Testis (tissue), 3 donors: ENCODE measurements around the gene FHAD1. TPM values are rescaled to one million over a fixed set of nuclear protein-coding genes. Genes with fewer than 3 reads are reported as not detected.

ENCODE experiments used
- DNase-seq: peaks from one replicate; pipeline ENCODE4 v3.0.0-alpha.2; 2019
- H3K27ac ChIP-seq, 2 donors: fragments of 200-600 bp; sonication (generic); one replicate each; pipeline ENCODE4 v1.5.1; 2019
- H3K27me3 ChIP-seq: fragments of 200-600 bp; sonication (generic); one replicate; pipeline ENCODE4 v1.5.1; 2019
- H3K36me3 ChIP-seq: fragments of 200-600 bp; sonication (generic); one replicate; pipeline ENCODE4 v1.5.1; 2017; ENCODE audit warnings: low read depth; ENCODE audit errors: missing control alignments
- H3K4me1 ChIP-seq: fragments of 200-600 bp; sonication (generic); one replicate; pipeline ENCODE4 v1.5.1; 2019
- H3K4me3 ChIP-seq, 2 donors: fragments of 200-600 bp; sonication (generic); one replicate each; pipeline ENCODE4 v1.5.1; 2017 to 2019
- H3K9me3 ChIP-seq: fragments of 200-600 bp; sonication (generic); one replicate; pipeline ENCODE4 v1.5.1; 2017
- POLR2A ChIP-seq: fragments of 450-650 bp; IDR thresholded peaks from one replicate; pipeline ENCODE4 v1.6.1; 2017; ENCODE audit warnings: antibody characterized with exemption, mild to moderate bottlenecking, moderate library complexity
- WGBS, 2 donors: methylation state at CpG; one replicate each; pipeline ENCODE4 v1.1.5; 2018; 5-methylcytosine and 5-hydroxymethylcytosine counted together
- intact Hi-C: fragments of 100-400 bp; cut with DNase I; formaldehyde crosslinking; loops from one replicate; pipeline ENCODE4 v1.15.1; 2023; ENCODE audit warnings: low total_unique reads
- polyA plus RNA-seq: library from polyadenylated mRNA; stranded (reverse); fragments of 350-450 nt; fragmentation: Illumina TruSeq; extraction: RNeasy Lipid Tissue Mini Kit (QIAGEN cat#74804); gene quantifications from one replicate; pipeline ENCODE4 v1.2.3, GENCODE V29; 2014; ENCODE audit warnings: low read depth, low replicate concordance; ENCODE audit not compliant: insufficient read depth
- total RNA-seq, 2 donors: library from RNA; depleted of rRNA; stranded (reverse); fragments of >200 nt; gene quantifications; one replicate each; pipeline ENCODE4 v1.2.3, GENCODE V29; 2016
- TF ChIP-seq, protein P1 (sequence below), 3 experiments: fragments of 450-650 bp in 2 of 3; fragments of 200-600 bp in 1 of 3; sonication (generic) in 1 of 3; IDR thresholded peaks; one replicate each; pipeline ENCODE4 v1.5.1; 2016 to 2019; ENCODE audit warnings: antibody characterized with exemption in 3 of 3, mild to moderate bottlenecking in 2 of 3, moderate library complexity in 1 of 3

The FHAD1 gene
- total and polyA plus RNA-seq, 3 donors from 2014 or later, result 22.0 to 73.3 (median 59.0) TPM

DNA sequence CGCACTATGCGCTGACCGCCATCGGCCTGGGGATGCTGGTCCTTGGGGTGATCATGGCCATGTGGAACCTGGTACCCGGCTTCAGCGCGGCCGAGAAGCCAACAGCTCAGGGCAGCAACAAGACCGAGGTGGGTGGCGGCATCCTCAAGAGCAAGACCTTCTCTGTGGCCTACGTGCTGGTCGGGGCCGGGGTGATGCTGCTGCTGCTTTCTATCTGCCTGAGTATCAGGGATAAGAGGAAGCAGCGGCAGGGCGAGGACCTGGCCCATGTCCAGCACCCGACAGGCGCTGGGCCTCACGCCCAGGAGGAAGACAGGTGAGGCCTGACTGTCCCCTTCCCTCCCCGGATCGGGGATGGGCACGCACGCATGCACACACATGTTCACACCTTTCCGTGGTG is 31.9 kb upstream of the FHAD1 start:
- H3K27ac ChIP-seq, result peak overlapping the region; percentile 24 to 84
- 50 to 60% methylated on average over 10 to 23 of the region's 23 CpGs for WGBS, 2 donors

DNA sequence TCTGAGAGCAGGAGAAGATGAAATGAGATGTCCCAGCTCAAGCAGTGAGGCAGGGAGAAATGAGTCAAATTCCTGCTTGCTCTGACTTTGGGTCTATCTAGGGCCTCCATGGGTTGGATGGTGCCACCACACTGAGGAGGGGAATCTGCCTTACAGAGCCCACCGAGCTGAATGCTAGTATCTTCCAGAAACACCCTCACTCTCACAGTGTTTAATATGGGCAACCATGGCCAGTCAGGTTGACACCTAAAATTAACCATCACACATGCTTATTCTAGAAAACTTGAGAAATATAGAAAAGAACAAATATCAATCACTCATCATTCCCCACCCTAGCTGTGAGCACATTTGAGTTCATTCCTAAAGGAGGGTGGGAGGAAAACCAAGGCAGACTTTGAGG is 29.4 kb upstream of the FHAD1 start:
- no peak overlapping the region for H3K27ac ChIP-seq
- peaks cover 28% of the 10 kb centered on the region for H3K4me1 ChIP-seq
- H3K36me3 ChIP-seq, result no peaks in the 10 kb centered on the region
- H3K9me3 ChIP-seq, result no peaks in the 10 kb centered on the region
- H3K27me3 ChIP-seq, result no peaks in the 10 kb centered on the region
- intact Hi-C loops, result no loop called here
- DNase-seq, result no peak
- TF ChIP-seq, protein P1, sequence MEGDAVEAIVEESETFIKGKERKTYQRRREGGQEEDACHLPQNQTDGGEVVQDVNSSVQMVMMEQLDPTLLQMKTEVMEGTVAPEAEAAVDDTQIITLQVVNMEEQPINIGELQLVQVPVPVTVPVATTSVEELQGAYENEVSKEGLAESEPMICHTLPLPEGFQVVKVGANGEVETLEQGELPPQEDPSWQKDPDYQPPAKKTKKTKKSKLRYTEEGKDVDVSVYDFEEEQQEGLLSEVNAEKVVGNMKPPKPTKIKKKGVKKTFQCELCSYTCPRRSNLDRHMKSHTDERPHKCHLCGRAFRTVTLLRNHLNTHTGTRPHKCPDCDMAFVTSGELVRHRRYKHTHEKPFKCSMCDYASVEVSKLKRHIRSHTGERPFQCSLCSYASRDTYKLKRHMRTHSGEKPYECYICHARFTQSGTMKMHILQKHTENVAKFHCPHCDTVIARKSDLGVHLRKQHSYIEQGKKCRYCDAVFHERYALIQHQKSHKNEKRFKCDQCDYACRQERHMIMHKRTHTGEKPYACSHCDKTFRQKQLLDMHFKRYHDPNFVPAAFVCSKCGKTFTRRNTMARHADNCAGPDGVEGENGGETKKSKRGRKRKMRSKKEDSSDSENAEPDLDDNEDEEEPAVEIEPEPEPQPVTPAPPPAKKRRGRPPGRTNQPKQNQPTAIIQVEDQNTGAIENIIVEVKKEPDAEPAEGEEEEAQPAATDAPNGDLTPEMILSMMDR (IDR thresholded peaks at IDR 0.05), result no peak
- TF ChIP-seq POLR2A, result no peak
- 88 to 100% methylated on average over 1 of the region's 1 CpG for WGBS, 2 donors
- no peak overlapping the region for H3K4me3 ChIP-seq

More for the DNA sequence above, 31.9 kb upstream of the FHAD1 start:
- TF ChIP-seq POLR2A, result no peak
- TF ChIP-seq, protein P1 (IDR thresholded peaks at IDR 0.05), result no peak
- DNase-seq, result no peak
- H3K4me3 ChIP-seq, result no peak overlapping the region
- peaks cover 50% of the 10 kb centered on the region for H3K4me1 ChIP-seq
- no peaks in the 10 kb centered on the region for H3K27me3 ChIP-seq
- no peaks in the 10 kb centered on the region for H3K36me3 ChIP-seq
- H3K9me3 ChIP-seq, result no peaks in the 10 kb centered on the region
- intact Hi-C loops, result no loop called here

DNA sequence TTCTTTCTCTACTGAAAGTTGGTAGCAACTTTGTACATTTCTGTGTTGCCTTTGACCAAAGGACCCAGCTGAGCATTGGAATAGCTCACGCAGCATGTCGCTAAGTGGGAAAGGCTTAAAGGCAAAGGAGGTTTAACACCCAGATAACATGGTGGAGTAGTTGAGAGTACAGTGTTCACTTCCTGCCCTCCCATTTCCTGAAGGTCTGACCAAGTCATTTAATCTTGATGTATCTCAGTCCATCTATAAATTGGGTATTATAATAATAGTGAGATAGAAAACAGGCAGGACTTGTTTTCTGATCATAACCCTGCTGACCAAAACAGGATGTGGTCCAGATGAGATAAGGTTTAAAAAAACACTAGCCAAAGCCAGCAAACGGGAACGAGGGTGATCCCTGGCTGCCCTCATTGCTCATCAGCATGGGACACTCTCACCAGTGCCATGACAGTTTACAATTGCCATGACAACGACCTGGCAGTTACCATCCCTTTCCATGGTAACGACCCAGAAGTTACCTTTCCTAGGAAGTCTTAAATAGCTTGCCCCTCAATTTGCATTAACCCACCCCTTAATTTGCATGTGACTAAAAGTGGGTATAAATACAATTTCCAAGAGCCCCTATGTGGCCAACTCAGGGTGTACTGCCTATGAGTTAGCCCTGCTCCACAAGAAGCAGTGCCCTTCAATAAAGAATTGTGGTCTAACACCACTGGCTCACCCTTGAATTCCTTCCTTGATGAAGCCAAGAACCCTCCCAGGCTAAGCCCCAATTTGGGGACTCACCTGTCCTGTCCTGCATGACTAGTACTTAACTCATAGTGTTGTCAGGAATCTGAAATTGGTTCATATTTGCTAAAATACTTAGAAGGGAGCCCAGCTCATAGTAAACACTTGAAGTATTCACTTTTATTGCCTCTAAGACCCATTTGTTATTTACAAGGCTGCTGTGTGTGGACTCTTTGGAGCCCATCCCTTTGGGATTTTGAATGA is 28.4 kb upstream of the FHAD1 start:
- H3K27me3 ChIP-seq, result no peaks in the 10 kb centered on the region
- intact Hi-C loops, result no loop called here
- H3K9me3 ChIP-seq, result no peaks in the 10 kb centered on the region
- H3K27ac ChIP-seq, result no peak overlapping the region
- no peak overlapping the region for H3K4me3 ChIP-seq
- TF ChIP-seq, protein P1 (IDR thresholded peaks at IDR 0.05), result no peak
- no peak for TF ChIP-seq POLR2A
- H3K4me1 ChIP-seq, result peaks cover 18% of the 10 kb centered on the region
- 69 to 81% methylated on average over 6 of the region's 6 CpGs for WGBS, 2 donors
- H3K36me3 ChIP-seq, result no peaks in the 10 kb centered on the region
- DNase-seq, result no peak

DNA sequence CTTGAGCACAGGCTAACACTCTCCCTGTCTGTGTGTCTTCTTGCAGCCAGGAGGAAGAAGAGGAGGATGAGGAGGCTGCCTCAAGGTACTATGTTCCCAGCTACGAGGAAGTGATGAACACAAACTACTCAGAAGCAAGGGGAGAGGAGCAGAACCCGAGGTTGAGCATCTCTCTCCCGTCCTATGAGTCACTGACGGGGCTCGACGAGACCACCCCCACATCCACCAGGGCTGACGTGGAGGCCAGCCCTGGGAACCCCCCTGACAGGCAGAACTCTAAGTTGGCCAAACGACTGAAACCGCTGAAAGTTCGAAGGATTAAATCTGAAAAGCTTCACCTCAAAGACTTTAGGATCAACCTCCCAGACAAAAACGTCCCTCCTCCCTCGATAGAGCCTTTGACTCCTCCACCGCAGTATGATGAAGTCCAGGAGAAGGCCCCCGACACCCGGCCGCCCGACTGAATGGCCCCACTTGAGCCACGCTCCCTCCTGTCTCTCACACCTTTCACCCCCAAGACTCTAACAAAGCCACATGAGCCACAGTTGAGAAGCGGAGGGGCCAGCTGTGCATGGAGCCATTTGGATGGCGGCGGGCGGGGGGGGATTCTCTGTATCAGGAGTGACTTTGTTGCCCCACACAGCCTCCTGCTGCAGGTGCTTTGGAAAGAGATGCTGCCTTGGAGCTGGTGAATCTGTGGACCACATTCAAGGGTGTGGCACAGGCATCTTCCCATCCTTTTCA is 27.6 kb upstream of the FHAD1 start:
- H3K4me3 ChIP-seq, result no peak overlapping the region
- H3K27me3 ChIP-seq, result no peaks in the 10 kb centered on the region
- WGBS, 2 donors, result 93 to 94% methylated on average over 21 to 22 of the region's 22 CpGs
- no peak for DNase-seq
- peaks cover 10% of the 10 kb centered on the region for H3K4me1 ChIP-seq
- H3K27ac ChIP-seq, result no peak overlapping the region
- TF ChIP-seq, protein P1 (IDR thresholded peaks at IDR 0.05), result no peak
- TF ChIP-seq POLR2A, result no peak
- intact Hi-C loops, result no loop called here
- H3K36me3 ChIP-seq, result no peaks in the 10 kb centered on the region
- H3K9me3 ChIP-seq, result no peaks in the 10 kb centered on the region
